Inflammatory macrophage (primary cell): Measurements from ENCODE around the gene TREML2.

ENCODE experiments used
- DNase-seq, 2 donors: peaks; one replicate each; pipeline ENCODE4 v3.0.0-alpha.2; 2020 to 2022

Gene TREML2

DNA sequence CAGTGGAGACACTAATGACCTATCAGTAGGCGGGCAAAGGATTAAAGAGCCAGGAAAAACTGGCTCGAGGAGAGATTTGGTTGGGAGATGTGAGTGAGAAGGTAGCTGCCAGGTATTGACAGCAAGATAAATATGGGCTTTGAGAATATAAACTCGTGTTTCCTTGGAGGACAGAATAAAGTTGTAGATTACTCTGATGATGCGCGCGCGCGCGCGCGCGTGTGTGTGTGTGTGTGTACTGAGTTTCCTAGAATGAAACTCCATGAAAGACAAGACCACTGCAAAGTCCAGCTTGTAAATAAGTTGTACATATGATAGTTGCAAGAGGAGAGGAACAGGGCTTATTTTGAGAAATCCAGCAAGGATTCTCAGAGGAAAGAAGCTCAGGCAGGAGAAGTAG is 24.8 kb downstream of the TREML2 start:
- DNase-seq, result no peak

DNA sequence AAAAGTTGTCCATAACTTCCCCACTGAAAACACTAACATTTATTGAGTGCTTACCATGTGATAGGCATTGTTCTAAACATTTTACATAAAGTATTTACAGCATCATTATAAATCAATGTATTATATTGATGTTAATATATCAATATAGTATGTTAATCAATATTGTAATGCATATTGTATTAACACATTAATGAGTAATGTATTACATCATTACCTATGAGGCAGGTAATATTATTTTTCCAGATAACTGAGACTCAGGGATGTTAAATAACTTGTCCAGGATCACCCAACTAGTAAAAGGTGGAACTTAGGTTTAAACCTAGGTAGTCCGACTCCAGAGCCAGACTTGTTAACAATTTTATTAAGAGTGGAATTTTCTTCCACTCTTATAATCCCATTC is 25.9 kb downstream of the TREML2 start:
- no peak for DNase-seq

DNA sequence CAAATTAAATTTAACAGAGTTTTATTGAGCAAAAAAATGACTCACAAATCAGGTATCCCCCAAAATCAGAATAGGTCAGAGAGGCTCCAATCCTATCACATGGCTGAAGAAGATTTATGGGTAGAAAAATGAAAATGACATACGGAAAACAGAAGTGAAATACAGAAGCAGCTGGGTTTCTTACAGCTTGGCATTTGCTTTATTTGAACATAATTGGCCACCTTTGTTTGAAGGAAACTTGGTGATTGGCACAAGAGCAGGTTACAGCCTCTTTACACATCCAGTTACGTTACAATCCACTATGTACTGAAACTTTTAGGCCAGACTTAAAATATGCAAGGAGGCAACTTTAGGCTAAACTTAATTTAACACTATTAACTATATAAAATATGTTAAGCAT is 26.3 kb downstream of the TREML2 start:
- no peak for DNase-seq

DNA sequence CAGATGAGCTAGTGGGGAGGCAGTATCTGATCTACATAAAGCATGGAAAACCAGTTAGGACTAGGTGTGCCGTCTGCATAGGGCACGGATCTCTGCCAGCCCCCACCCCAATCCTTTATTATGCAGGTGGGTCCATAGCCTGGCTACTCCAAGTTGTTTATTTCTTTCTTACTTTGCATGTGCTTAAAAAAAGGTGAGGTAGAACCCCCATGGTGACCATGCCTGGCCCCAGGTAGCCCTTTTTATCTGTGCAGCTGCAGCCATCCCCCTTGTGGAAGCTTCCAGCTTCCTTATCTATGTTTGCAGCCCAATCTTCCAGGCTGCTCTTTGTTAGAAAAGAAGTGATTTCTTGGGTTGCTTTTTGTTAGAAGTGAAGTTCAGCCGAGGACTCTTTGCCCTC is 29.0 kb downstream of the TREML2 start:
- DNase-seq, result no peak

DNA sequence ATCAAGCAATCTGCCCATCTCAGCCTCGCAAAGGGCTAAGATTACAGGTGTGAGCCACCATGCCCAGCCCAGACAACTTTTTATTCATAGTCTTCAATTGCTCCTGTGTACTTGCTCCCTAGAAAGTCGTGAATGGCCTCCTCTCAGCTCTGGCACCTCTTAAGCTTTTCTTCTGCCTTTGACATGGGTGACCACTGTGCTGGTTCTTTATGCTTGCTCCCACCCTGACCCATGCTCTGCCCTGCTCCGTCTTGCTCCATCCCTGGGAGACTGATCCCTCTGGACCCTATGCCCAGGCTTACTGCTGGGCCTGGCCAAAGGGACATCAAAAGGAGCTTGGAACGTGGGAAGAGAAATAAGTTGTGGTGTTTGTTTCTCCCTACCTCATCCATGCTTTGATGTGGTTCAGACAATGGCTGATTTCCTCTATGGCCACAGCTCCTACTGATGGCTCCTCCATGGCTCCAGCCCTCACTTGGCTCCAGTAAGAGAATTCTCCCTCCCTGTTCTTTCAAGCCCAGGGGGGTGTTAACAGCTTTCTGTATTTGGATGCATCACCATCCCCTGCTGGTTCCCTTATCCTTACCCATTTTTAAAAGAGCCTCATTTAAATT is 30.3 kb downstream of the TREML2 start:
- no peak for DNase-seq

DNA sequence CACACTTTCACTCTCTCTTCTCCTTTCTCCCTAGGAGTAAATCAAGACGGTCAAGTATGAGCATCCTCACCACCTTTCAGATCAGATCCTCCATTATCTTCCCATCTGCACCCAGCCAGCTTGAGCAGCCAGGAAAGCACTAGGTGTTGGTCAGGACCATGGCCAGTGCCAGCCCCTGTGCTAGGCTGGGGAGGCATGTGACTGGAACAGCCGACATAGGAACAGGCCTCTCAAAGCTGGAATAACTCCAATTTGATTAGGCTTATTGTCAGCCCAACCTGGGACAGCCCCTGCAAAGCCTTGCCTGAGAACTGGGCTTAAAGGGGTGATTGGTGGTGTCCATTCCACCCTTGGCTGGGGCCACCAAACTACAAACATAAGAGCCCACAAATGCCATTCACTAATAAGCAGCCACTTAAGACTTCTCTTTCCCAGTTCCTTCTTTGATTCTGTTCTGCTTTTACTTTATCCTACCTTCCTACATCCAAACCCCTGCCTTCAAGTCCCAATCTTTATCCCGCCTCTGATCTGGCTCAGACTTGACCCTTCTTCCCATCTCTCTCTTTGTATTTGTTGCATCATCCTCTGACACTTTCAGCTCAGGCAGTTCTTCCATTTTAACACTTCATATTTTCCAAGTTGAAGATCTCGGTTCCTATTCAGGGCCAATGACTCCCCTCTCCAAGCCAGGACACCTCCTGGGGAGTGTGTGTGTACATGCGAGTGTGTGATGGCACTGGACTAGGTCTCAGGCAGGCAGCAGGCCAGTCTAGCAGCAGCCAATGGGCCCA is 33.6 kb downstream of the TREML2 start:
- peak in 1 of 2 donors; percentile 47 for DNase-seq

DNA sequence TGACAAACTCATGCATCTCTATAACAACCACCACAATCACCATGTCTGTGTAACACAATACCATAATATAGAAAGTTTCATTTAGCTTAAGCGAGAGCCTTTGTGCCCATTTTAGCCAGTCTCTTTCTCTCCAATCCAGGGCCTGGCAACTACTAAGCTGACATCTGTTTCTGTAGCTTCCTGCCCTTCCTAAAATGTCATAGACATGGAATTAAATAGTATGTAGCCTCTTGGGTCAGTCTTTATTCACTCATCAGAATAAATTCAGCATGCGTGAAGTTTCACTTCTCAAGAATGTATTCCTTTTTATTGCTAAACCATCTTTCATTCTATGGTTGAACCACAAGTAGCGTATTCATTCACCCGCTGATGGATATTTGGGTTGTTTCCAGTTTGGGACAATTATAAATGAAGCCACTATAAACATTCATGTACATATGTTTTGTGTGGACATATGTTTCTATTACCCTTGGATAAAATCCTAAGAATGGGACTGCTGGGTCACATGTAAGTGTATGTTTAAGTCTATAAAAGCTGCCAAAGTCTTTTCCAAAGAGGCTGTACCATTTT is 36.3 kb downstream of the TREML2 start:
- DNase-seq, result no peak

DNA sequence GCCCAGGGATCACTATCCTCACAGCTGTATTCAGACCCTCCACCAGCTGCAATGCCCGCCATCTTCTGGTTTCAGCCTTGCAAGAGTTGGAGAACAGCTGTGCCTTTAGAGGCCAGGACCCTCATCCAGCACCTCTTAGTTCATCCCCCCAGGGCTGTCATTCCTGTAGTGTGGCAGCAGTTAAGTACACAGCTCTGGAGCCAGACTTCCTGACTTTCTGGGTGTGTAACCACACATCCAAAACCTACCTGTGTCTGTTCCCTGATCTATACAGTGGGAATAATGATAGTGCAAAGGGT is 37.6 kb downstream of the TREML2 start:
- no peak for DNase-seq

DNA sequence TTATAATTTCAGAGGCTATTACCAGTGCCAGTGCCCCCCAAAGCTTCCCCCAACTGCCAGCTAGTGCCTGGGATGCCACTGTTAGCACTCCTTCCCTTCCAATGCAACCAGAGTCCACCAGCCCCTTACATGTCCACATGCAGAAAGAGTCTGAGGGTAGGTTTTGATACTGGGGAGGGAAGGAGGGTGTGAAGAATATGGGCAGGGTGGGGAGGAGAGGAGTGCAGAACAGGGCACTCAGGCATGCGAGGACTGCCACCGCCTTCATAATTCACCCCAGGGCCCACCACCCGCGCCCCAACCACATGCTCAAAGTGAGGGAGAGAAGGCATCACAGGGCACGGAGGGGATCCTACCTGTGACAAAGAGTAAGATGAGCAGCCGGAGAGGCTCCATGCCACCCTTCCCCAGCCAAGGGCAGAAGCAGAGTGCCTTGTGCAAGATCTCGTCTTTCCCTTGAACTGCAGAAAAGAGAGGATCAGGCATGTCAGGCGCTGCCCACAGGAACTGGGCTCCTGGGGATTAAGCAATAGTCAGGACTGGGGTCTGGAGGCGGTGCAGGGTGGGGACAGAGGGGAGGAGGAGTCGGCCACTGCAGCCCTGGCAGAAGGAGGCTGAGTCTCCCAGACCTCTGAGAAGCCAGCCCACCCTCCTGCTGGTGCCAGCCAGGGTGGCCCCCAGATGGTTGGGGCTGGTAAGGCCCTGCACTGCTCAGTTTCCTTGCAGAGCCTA is 38.1 kb downstream of the TREML2 start, which contains the start of gene TREM2:
Gene TREM2, minus strand, starts transcription at position 430 of the 732 bp plus-strand sequence. Its CDS starts 34 bp downstream, at position 396.
- DNase-seq, result peak; percentile 80 to 89

DNA sequence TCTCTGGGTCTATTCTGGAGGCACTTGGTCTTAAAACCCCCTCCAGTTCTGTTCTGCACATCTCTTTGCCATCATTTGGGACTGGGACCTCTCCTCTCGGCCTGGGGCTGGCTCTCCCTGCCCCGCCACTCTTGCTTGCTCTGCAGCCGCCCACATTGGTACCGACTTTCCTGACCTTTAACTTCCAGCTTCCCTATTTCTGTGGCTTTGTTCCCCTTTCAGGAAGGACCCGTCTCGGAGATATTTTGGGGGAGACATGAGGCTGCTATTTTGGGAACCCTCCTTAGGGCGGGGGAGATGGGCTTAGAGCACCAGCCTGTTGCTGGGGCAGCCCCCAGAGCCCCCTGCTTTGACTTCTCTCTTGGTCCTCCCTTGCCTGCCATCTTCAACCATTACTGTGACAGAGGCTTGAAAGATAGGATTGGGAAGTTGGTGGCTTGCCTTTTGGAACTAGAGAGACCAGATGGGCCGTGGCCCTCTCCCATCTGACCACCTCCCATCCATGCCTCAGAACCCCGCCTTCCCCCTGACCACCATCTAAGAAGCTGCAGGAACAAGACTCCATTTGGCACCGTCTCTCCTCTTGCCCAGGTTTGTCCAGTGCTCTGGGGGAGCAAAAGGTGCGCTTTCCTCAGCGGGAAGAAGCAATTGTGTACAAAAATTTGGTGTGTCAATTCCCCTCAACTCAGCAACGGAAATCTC is 38.9 kb downstream of the TREML2 start:
- peak; percentile 78 to 84 for DNase-seq

DNA sequence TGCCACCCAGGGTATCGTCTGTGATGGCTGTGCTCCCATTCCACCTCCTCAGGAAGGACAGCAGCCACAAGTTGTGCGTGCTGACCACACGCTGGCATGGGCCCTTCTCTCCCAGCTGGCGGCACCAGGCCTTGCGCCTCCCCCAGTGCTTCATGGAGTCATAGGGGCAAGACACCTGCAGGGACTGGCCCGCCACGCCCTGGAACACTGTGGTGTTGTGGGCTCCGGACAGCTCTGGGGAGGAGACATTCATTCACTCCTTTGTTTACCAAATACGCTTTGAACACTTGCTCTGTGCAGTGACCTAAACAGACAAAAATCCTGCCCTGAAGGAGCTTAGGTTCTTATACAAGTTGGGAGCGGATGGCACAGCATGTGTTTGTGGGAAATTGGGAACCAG is 39.6 kb downstream of the TREML2 start:
- DNase-seq, result no peak

DNA sequence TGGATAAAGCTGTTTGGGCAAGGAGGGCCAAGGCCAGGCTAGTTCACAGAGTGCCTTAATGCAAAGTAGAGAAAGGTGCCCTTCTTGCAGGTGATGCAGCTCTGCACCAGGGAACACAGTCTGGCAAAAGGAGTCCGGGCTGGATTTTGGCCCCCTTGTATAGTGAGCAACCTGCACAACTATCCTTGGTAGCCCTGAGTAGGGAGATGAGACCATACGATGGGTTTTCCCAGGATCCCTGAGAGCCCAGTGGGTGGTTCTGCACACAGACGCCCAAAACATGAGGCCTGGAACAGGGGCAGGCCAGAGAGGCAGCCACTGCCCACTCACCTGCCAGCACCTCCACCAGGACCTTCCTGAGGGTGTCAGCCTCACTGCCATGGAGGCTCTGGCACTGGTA is 40.0 kb downstream of the TREML2 start:
- no peak for DNase-seq

DNA sequence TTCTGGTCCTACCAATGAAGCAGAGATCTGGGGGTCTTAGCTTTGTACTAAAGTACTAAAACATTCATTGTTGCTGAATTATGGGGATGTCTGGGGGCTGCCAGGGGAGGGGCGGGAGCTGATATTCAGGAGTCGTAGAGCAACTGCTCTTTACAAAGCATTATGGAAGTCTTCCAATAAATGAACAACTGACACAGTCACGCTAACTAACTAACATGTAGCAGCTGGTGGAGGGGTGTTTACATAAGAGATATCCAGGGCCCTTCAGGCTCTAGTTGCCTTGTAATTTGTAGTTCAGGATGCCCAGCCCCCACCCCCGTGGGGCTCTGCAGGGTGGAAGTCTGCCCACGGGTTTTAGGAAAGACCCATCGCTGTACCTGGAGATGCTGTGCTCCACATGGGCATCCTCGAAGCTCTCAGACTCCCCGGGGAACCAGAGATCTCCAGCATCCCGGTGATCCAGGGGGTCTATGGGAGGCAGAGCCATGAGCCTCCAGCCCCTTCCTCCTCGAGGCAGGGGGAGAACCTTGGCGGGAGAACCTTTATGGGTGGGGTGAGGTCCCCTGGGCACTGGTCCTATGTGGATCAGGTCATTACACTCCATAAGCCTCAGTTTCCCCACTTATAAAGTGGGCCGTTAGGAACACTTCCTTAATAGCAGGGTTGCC is 41.4 kb downstream of the TREML2 start:
- no peak for DNase-seq

DNA sequence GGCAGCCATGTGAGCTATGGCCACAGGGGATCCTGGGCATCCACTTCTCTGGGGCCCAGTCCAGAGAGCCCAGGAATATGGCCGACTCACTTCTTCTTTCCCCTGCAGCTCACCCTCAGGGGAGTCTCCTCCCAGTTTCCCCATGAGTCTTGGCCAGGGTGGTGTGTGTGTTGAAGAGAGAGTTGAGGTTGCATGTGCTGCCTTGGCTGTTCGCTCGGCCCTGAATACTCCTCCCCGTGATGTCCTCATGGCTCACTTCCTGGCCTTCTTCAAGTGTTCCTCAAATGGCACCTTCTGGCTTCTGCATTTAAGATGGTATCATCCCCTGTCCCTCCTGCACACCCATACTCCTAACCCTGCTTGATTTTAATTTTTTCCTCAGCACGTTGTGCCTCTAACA is 43.6 kb downstream of the TREML2 start:
- peak; percentile 92 to 93 for DNase-seq

DNA sequence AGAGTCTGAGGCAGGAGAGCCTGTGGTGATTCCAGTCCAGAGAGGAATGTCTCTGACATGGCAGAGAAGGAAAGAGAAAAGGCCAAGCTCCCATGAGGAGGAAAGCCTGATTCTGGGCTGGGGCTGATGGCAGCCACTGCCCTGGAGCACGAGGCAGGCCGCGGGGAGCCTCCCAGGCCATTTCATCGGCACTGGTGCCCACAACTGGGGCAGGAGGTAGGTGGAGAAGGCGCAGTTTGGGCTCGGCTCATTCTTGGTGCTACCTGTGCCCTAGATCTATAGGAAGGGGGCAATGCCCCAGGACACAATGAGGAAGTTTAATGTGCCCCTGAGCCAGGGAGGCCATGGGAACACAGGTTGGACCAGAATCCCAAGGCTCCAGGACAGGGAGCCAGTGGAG is 44.2 kb downstream of the TREML2 start:
- no peak for DNase-seq

DNA sequence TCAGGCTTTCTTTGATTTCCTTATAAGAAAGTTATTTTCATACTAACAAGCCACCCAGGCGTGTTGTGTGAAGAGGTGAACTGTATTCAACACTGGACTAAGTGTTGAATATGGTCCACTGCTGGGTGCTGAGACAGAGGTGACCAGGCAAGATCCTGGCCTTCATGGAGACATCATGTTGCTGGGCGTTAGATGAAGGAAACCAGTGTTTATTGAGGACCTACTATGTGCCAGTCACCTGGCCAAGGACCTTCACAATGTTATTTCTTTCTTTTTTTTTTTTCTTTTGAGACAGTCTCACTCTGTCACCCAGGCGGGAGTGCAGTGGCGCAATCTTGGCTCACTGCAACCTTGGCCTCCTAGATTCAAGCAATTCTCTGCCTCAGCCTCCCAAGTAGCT is 44.9 kb downstream of the TREML2 start:
- no peak for DNase-seq

DNA sequence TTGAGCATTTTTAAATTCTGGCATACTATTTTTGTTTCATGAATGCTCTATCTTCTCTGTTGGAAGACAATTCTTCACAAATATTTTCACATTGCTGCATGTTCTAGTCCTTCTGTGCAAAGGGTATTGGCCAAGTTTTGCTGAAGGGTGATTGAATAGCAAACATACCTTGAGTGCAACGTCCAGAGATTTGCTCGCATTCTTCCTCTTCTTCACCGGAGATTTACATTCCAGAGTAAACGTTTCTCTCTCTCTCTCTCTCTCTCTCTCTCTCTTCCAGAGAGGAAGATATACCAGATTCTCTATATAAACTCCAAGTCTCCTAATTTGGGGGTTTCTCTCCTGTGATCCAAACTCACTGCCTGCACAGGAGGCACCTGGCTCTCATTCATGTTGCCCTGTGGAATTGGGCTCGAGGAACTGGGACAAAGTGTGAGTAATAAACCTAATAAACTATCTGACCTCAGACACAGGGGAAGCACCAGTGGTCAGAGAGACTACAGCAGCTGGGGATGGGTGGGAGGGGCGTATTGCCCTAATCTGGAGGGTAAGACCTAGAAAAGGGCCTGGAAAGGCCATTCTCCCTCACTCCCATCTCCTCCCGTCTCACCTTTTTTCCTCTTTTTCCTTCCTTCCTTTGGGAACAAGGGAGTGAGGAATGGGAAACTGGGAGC is 45.7 kb downstream of the TREML2 start:
- DNase-seq, result no peak

DNA sequence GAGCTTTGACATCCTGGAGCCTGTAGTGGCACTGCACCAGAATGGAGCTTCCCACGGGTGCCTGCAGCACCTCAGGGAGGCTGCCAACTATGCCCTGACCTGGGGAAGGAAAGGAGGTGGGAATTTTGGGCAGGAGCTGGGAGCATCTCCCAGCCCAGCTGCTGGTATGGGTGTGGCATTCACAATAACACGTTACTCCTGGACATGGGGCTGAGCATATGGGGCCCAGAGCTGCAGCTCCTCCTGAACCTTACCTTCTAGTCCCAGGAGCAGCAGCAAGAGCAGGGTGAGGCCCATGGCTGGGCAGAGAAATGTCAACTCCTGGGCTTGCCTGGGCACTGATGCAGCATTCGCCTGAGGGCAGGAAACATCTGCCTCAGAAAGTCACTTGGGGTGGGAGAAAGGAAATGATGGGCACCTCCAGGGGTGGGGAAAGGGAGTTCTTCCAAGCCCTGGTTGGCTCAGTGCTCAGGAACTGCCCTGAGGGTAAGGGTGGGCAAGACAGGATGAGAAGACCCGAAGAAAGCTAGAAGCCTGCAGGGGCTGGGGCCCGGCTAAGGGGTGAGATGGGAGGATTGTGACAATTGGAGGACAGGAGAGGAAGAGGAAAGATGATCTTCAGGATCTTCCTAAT is 46.8 kb downstream of the TREML2 start, which contains the start of gene TREML1:
Gene TREML1, minus strand, starts transcription at position 356 of the 634 bp plus-strand sequence. Its CDS starts 59 bp downstream, at position 297.
- DNase-seq, result no peak

DNA sequence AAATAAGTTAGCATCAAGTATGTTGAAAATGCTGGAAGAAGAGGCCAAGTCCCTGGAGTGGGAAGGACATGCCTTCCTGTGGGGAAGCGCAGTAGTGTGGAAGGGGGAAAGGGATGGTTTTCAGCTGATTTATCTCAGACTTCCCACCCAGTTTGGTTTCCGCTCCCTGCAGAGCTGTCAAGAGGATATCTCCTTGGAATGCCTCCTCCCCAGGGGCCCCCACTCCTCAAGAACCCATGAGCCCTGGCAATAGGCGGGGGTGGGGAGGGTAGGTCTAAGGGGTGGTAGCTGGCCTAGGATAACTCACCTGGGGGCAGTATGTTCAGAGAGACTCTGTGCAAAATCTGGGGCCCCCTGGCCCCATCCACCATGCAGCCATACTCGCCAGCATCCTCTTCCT is 47.5 kb downstream of the TREML2 start:
- DNase-seq, result no peak

DNA sequence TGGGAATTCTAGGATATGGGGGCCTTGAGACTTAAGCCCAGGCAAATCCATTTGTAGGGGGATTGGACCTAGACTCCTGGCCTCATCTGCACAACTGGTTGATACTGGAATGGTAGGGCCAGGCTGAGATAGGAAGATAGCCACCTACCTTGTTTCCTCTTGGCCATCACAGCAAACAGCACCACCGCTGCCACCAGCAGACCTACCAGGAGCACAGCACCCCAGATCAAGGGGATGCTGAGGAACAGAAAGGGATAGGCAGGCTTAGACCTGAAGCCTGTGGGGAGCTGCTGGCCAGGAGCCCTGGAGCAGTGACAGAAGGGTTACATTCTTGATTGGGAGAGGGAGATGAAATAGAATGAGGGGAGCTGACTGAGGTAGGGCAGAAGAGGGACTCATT is 50.3 kb downstream of the TREML2 start:
- no peak for DNase-seq

DNA sequence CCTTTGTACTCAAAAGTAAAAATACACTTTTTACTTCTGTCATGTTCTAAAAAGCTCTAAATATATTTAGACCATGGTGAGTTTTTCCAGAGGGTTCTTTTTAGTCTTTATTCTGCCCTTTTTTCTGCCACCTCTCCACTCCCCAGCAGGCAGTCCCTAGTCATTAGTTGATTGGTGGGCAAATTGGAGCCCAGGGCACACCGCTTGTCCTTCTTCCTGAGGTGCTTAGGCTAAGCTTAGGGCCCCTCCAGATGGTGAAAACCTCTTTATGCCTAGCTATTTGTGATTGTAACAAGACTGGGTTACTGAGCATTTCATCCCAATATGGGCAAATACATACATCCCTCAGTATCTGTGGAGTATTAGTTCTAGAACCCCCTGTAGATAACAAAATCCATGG is 53.0 kb downstream of the TREML2 start:
- no peak for DNase-seq
